K562 (cell line): Measurements from ENCODE around the gene GADD45GIP1. TPM values are rescaled to one million over a fixed set of nuclear protein-coding genes. Genes with fewer than 3 reads are reported as not detected.

Experiments used
- CCNT2 ChIP-seq: IDR thresholded peaks from 2 replicates; pipeline ENCODE4 v1.6.1; 2011; ENCODE audit warnings: borderline replicate concordance, low read depth, mild to moderate bottlenecking, moderate library complexity, mixed read lengths, low read length; ENCODE audit not compliant: insufficient read length; ENCODE audit errors: extremely low read depth
- RBM14 ChIP-seq: fragments of 200-400 bp; formaldehyde crosslinking; IDR thresholded peaks from 2 replicates; pipeline ENCODE4 v1.6.1; 2018; ENCODE audit warnings: low read depth, mild to moderate bottlenecking, low read length, moderate library complexity, borderline replicate concordance; ENCODE audit not compliant: insufficient read depth
- RBM25 ChIP-seq: fragments of 200-400 bp; formaldehyde crosslinking; IDR thresholded peaks from 2 replicates; pipeline ENCODE4 v1.6.1; 2018; ENCODE audit warnings: low read length, low read depth, moderate library complexity; ENCODE audit not compliant: severe bottlenecking
- SP2 ChIP-seq: IDR thresholded peaks from 2 replicates; pipeline ENCODE4 v1.6.1; 2011; ENCODE audit warnings: mild to moderate bottlenecking, low read depth, low read length, moderate library complexity; ENCODE audit not compliant: poor library complexity, severe bottlenecking; ENCODE audit errors: extremely low read depth
- TRIM28 ChIP-seq: fragments of 450-650 bp; IDR thresholded peaks from 2 replicates; pipeline ENCODE4 v1.6.1; 2017
- ZNF644 ChIP-seq: fragments of 200-800 bp; sonication (Bioruptor generic); IDR thresholded peaks from 2 replicates; pipeline ENCODE4 v1.6.1; 2016; ENCODE audit warnings: low read depth, missing genetic modification characterization, missing compliant biosample characterization
- polyA plus RNA-seq, 8 experiments: library from polyadenylated mRNA; depleted of rRNA in 4 of 8; stranded (reverse) in 5 of 8; unstranded in 3 of 8; fragments of >200 nt; fragmentation: Nextera tagmentation in 2 of 8; fragmentation: Illumina TruSeq in 1 of 8; extraction: Ambion mirVana in 2 of 8; extraction: Trizol in 1 of 8; gene quantifications; 2 replicates each; pipeline versions ENCODE4 v1.2.1 to v1.2.3, GENCODE V29; 2011 to 2014; ENCODE audit warnings: inconsistent platforms in 1 of 8, missing spikeins in 1 of 8
- total RNA-seq, 7 experiments: library from RNA; depleted of rRNA in 6 of 7; stranded (reverse); fragments of >200 nt in 6 of 7; fragmentation: Illumina TruSeq in 2 of 7; extraction: Trizol in 2 of 7; gene quantifications; 2 replicates each; pipeline versions ENCODE4 v1.2.1 to v1.2.3, GENCODE V29; 2011 to 2021; ENCODE audit warnings: low replicate concordance in 1 of 7
- TF ChIP-seq, protein P1 (sequence below): fragments of 450-650 bp; formaldehyde crosslinking; IDR thresholded peaks from 2 replicates; pipeline ENCODE4 v1.4.0; 2022; ENCODE audit warnings: missing genetic modification characterization
- TF ChIP-seq, protein P2 (sequence below): sonication (generic); formaldehyde crosslinking; IDR thresholded peaks from 2 replicates; pipeline ENCODE4 v1.8.0; 2023; ENCODE audit warnings: missing genetic modification reagents, mild to moderate bottlenecking, borderline replicate concordance
- TF ChIP-seq, protein P3 (sequence below), 2 experiments: fragments of 450-650 bp in 1 of 2; IDR thresholded peaks; 2 replicates each; pipeline ENCODE4 v1.6.1; 2011 to 2017; ENCODE audit warnings: low read depth in 2 of 2, antibody characterized with exemption in 1 of 2, borderline replicate concordance in 1 of 2, low read length in 1 of 2, mild to moderate bottlenecking in 1 of 2, mixed read lengths in 1 of 2; ENCODE audit not compliant: control insufficient read depth in 1 of 2

Gene GADD45GIP1
- total and polyA plus RNA-seq, 9 of the 15 experiments (the other 6 are each of a cell fraction or from before 2014, with no cell fraction given): 5.1 to 161 (median 29.2) TPM

DNA sequence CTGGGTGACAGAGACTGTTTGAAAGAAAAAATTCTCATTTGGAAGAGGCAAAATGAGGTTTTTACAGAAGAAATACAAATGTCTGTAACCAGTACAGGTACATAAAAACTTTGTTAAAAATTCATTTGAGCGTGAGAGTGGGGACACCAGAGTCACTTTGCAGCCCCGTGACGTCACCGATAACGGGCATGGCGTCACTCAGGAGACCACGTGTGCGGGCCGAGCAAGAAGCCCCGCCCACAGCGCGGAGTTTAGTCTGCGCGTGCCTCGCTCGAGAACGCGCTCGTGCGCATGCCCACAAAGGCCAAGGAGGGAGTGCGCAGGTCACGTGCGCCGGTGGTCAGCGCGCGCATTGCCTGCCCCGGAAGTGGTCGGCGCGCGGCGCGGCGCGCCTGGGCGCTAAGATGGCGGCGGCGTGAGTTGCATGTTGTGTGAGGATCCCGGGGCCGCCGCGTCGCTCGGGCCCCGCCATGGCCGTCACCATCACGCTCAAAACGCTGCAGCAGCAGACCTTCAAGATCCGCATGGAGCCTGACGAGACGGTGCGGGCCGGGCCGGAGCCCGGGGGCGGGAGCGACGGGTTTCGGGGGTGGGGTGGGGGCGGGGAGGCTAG lies 11.4 kb downstream of the GADD45GIP1 start, which contains the start of gene RAD23A (continued):
- peak; percentile 99 for TF ChIP-seq CCNT2
- TF ChIP-seq RBM25: no peak
- no peak for TF ChIP-seq SP2
- peak; percentile 4; the same call in 1 of the 2 replicates for TF ChIP-seq TRIM28
- TF ChIP-seq ZNF644: no peak; the same call in 1 of the 2 replicates
- TF ChIP-seq, protein P1, sequence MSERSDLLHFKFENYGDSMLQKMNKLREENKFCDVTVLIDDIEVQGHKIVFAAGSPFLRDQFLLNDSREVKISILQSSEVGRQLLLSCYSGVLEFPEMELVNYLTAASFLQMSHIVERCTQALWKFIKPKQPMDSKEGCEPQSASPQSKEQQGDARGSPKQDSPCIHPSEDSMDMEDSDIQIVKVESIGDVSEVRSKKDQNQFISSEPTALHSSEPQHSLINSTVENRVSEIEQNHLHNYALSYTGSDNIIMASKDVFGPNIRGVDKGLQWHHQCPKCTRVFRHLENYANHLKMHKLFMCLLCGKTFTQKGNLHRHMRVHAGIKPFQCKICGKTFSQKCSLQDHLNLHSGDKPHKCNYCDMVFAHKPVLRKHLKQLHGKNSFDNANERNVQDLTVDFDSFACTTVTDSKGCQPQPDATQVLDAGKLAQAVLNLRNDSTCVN: peak; percentile 52; the same call in 1 of the 2 replicates
- TF ChIP-seq, protein P2, sequence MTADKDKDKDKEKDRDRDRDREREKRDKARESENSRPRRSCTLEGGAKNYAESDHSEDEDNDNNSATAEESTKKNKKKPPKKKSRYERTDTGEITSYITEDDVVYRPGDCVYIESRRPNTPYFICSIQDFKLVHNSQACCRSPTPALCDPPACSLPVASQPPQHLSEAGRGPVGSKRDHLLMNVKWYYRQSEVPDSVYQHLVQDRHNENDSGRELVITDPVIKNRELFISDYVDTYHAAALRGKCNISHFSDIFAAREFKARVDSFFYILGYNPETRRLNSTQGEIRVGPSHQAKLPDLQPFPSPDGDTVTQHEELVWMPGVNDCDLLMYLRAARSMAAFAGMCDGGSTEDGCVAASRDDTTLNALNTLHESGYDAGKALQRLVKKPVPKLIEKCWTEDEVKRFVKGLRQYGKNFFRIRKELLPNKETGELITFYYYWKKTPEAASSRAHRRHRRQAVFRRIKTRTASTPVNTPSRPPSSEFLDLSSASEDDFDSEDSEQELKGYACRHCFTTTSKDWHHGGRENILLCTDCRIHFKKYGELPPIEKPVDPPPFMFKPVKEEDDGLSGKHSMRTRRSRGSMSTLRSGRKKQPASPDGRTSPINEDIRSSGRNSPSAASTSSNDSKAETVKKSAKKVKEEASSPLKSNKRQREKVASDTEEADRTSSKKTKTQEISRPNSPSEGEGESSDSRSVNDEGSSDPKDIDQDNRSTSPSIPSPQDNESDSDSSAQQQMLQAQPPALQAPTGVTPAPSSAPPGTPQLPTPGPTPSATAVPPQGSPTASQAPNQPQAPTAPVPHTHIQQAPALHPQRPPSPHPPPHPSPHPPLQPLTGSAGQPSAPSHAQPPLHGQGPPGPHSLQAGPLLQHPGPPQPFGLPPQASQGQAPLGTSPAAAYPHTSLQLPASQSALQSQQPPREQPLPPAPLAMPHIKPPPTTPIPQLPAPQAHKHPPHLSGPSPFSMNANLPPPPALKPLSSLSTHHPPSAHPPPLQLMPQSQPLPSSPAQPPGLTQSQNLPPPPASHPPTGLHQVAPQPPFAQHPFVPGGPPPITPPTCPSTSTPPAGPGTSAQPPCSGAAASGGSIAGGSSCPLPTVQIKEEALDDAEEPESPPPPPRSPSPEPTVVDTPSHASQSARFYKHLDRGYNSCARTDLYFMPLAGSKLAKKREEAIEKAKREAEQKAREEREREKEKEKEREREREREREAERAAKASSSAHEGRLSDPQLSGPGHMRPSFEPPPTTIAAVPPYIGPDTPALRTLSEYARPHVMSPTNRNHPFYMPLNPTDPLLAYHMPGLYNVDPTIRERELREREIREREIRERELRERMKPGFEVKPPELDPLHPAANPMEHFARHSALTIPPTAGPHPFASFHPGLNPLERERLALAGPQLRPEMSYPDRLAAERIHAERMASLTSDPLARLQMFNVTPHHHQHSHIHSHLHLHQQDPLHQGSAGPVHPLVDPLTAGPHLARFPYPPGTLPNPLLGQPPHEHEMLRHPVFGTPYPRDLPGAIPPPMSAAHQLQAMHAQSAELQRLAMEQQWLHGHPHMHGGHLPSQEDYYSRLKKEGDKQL (CRISPR knock-in tag): no peak
- TF ChIP-seq, protein P3, sequence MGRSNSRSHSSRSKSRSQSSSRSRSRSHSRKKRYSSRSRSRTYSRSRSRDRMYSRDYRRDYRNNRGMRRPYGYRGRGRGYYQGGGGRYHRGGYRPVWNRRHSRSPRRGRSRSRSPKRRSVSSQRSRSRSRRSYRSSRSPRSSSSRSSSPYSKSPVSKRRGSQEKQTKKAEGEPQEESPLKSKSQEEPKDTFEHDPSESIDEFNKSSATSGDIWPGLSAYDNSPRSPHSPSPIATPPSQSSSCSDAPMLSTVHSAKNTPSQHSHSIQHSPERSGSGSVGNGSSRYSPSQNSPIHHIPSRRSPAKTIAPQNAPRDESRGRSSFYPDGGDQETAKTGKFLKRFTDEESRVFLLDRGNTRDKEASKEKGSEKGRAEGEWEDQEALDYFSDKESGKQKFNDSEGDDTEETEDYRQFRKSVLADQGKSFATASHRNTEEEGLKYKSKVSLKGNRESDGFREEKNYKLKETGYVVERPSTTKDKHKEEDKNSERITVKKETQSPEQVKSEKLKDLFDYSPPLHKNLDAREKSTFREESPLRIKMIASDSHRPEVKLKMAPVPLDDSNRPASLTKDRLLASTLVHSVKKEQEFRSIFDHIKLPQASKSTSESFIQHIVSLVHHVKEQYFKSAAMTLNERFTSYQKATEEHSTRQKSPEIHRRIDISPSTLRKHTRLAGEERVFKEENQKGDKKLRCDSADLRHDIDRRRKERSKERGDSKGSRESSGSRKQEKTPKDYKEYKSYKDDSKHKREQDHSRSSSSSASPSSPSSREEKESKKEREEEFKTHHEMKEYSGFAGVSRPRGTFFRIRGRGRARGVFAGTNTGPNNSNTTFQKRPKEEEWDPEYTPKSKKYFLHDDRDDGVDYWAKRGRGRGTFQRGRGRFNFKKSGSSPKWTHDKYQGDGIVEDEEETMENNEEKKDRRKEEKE (IDR thresholded peaks at IDR 0.05; ENCODE audit: borderline replicate concordance in 1 of 2, control insufficient read depth in 1 of 2, low read depth in 2 of 2, low read length in 1 of 2): peak in 1 of 2 experiments; percentile 32; a peak in 2 of 4 replicates
- no peak for TF ChIP-seq RBM14
